ENCODE results near the gene ELMO1. TPM values are rescaled to one million over a fixed set of nuclear protein-coding genes. Genes with fewer than 3 reads are reported as not detected.

The ELMO1 gene
- total and polyA plus RNA-seq, 10 of the 15 experiments (the other 5 are each of a cell fraction or from before 2014, with no cell fraction given) = 22.6 to 85.9 (median 56.6) TPM

GRCh38 chr7:36887233-36887632 is 561.4 kb downstream of the ELMO1 start (continued):
- TF ChIP-seq ZNF592 (IDR thresholded peaks at IDR 0.05) (no peak), CHD2 (IDR thresholded peaks at IDR 0.05; ENCODE audit: borderline replicate concordance, low read depth, low read length) (no peak), HDAC2 (IDR thresholded peaks at IDR 0.05) (no peak), IKZF2 (IDR thresholded peaks at IDR 0.05) (no peak), BCL3 (IDR thresholded peaks at IDR 0.05; ENCODE audit: borderline replicate concordance, insufficient read depth, low read depth, low read length, poor library complexity, severe bottlenecking) (no peak), FOXM1 (IDR thresholded peaks at IDR 0.05; ENCODE audit: low read depth, low read length) (no peak)

GRCh38 chr7:36884910-36885309 is 563.8 kb downstream of the ELMO1 start:
- peaks cover 6 to 18% of the 10 kb centered on the region in 2 experiments for H3K36me3 ChIP-seq (ENCODE audit: control insufficient read depth in 2 of 2, insufficient read depth in 2 of 2, low read length in 1 of 2)
- RAD21 ChIA-PET (ENCODE audit: unreplicated experiment) = interaction anchor here (1.8 kb wide), 1 partner anchor 297 kb away, joined by 6 read pairs; no protein-coding TSS in a partner anchor
- no peak for TF ChIP-seq RBBP5 (conservative IDR thresholded peaks at IDR 0.05)
- TF ChIP-seq ZNF687 (IDR thresholded peaks at IDR 0.05) = no peak
- TF ChIP-seq CBX5 (IDR thresholded peaks at IDR 0.05; ENCODE audit: low read depth) = no peak
- TF ChIP-seq NFYB (IDR thresholded peaks at IDR 0.05; ENCODE audit: insufficient read depth, low read depth, low read length) = no peak
- TF ChIP-seq SREBF2 (IDR thresholded peaks at IDR 0.05; ENCODE audit: low read length) = no peak
- TF ChIP-seq ZNF274 (IDR thresholded peaks at IDR 0.05; ENCODE audit: insufficient read depth, insufficient read length) = no peak
- no peak for TF ChIP-seq SMAD5 (IDR thresholded peaks at IDR 0.05; ENCODE audit: low read depth)
- TF ChIP-seq MYC (IDR thresholded peaks at IDR 0.05; ENCODE audit: insufficient read depth, insufficient read length, insufficient replicate concordance, low read length, severe bottlenecking) = no peak

More at GRCh38 chr7:36884910-36885309, 563.8 kb downstream of the ELMO1 start:
- POLR2A ChIA-PET = no interaction called here
- no peaks in the 10 kb centered on the region for H3K4me1 ChIP-seq (ENCODE audit: control insufficient read depth, insufficient read depth, low read length)
- no peak for ATAC-seq
- no TSS peak for BruUV-seq (replicated peaks)
- intact Hi-C loops (cut with micrococcal nuclease; ENCODE audit: unreplicated experiment) = loop anchor here (10.0 kb wide), 1 partner anchor 300 kb away; no protein-coding TSS in a partner anchor
- H3K27ac ChIP-seq (ENCODE audit: control insufficient read depth, insufficient read depth) = no peak overlapping the region
- H3K4me2 ChIP-seq (ENCODE audit: control insufficient read depth, insufficient read depth) = no peak overlapping the region
- H2AFZ ChIP-seq (ENCODE audit: control insufficient read depth, low read depth, low read length) = no peak overlapping the region
- no peak overlapping the region for H3K4me3 ChIP-seq
- CTCF ChIA-PET = interaction anchor here (1.3 kb wide), 1 partner anchor 101 kb away, joined by 3 read pairs; no protein-coding TSS in a partner anchor
- FAIRE-seq = no peak
- WGBS (ENCODE audit: insufficient coverage, insufficient replicate concordance, low lambda C conversion rate, missing lambda C conversion rate) = 98% methylated on average over 5 of the region's 5 CpGs
- in situ Hi-C loops (cut with MboI) = no loop called here
- no peak overlapping the region for H3K9ac ChIP-seq (ENCODE audit: control insufficient read depth, insufficient read depth, low read length)
- DNase-seq (ENCODE audit: low read depth, low spot score) = no peak
- no peaks in the 10 kb centered on the region for H3K27me3 ChIP-seq (replicated peaks in 1 of 2; ENCODE audit: control insufficient read depth in 2 of 2, insufficient read depth in 2 of 2, low read length in 1 of 2)
- SMC1A ChIA-PET (ENCODE audit: uncharacterized antibody, unreplicated experiment) = interaction anchor here (1.4 kb wide), 1 partner anchor 10 kb away, joined by 5 read pairs; no protein-coding TSS in a partner anchor
- no peaks in the 10 kb centered on the region; the same call in 1 of the 2 replicates for H3K79me2 ChIP-seq (ENCODE audit: control insufficient read depth, insufficient read depth, low read length)
- H4K20me1 ChIP-seq (ENCODE audit: control insufficient read depth, insufficient read depth) = no peaks in the 10 kb centered on the region
- no peaks in the 10 kb centered on the region for H3K9me3 ChIP-seq (replicated peaks; ENCODE audit: control insufficient read depth, insufficient read depth, low read length)

Data from GM12878 (cell line).